ENCODE data around the gene BRIP1.

The BRIP1 gene

GRCh38 chr17:61750656-61751055 is 112.7 kb downstream of the BRIP1 start (continued):
- TF ChIP-seq TOX (CRISPR knock-in tag; IDR thresholded peaks at IDR 0.05; ENCODE audit: borderline replicate concordance), result no peak
- TF ChIP-seq CSDC2 (CRISPR knock-in tag; IDR thresholded peaks at IDR 0.05), result no peak
- TF ChIP-seq ZFP3 (CRISPR knock-in tag; IDR thresholded peaks at IDR 0.05), result no peak
- no peak for TF ChIP-seq OSR1 (CRISPR knock-in tag; IDR thresholded peaks at IDR 0.05)
- no peak for TF ChIP-seq POU6F1 (CRISPR knock-in tag; IDR thresholded peaks at IDR 0.05; ENCODE audit: borderline replicate concordance, low read depth)
- no peak for TF ChIP-seq CREB5 (CRISPR knock-in tag; IDR thresholded peaks at IDR 0.05; ENCODE audit: low read depth)
- TF ChIP-seq ZNF8 (CRISPR knock-in tag; IDR thresholded peaks at IDR 0.05), result no peak

GRCh38 chr17:61749823-61750404 is 113.4 kb downstream of the BRIP1 start:
- no peak for TF ChIP-seq TSHZ2 (CRISPR knock-in tag; IDR thresholded peaks at IDR 0.05)
- TF ChIP-seq ZFP3 (CRISPR knock-in tag; IDR thresholded peaks at IDR 0.05), result no peak
- TF ChIP-seq GLIS3 (CRISPR knock-in tag; IDR thresholded peaks at IDR 0.05), result no peak
- TF ChIP-seq OSR1 (CRISPR knock-in tag; IDR thresholded peaks at IDR 0.05), result no peak
- TF ChIP-seq ISL1 (CRISPR knock-in tag; IDR thresholded peaks at IDR 0.05), result no peak
- no peak for TF ChIP-seq PPARA (CRISPR knock-in tag; IDR thresholded peaks at IDR 0.05; ENCODE audit: borderline replicate concordance)
- TF ChIP-seq POU6F1 (CRISPR knock-in tag; IDR thresholded peaks at IDR 0.05; ENCODE audit: borderline replicate concordance, low read depth), result no peak
- no peak for TF ChIP-seq ARNTL (CRISPR knock-in tag; IDR thresholded peaks at IDR 0.05; ENCODE audit: borderline replicate concordance, low read depth)
- no peak for TF ChIP-seq TOX (CRISPR knock-in tag; IDR thresholded peaks at IDR 0.05; ENCODE audit: borderline replicate concordance)
- no peak for TF ChIP-seq CREB5 (CRISPR knock-in tag; IDR thresholded peaks at IDR 0.05; ENCODE audit: low read depth)
- no peak for TF ChIP-seq BACH2 (CRISPR knock-in tag; IDR thresholded peaks at IDR 0.05; ENCODE audit: borderline replicate concordance)
- no peak for TF ChIP-seq ZFP30 (CRISPR knock-in tag; IDR thresholded peaks at IDR 0.05)
- TF ChIP-seq ZC3H10 (CRISPR knock-in tag; IDR thresholded peaks at IDR 0.05), result no peak
- ATAC-seq, result no peak

- TF ChIP-seq TCF4 (CRISPR knock-in tag; IDR thresholded peaks at IDR 0.05; ENCODE audit: borderline replicate concordance) (no peak), CSDC2 (CRISPR knock-in tag; IDR thresholded peaks at IDR 0.05) (no peak), ZNF565 (CRISPR knock-in tag; conservative IDR thresholded peaks at IDR 0.05; ENCODE audit: low read depth) (no peak), TSHZ2 (CRISPR knock-in tag; IDR thresholded peaks at IDR 0.05) (no peak)
These were observed 116.9 kb downstream of the BRIP1 start for GRCh38 chr17:61746248-61746985.

More at GRCh38 chr17:61746248-61746985, 116.9 kb downstream of the BRIP1 start:
- no peak for ATAC-seq

All from SK-N-SH treated with all-trans-retinoic acid at 6 μM for 48 hours (cell line).